GM19372 (cell line): ENCODE measurements around the gene TMEM209.
A peak's percentile ranks its signal among the peaks of the same experiment; 100 is the strongest.
"Not testable (repeated sequence)": the region's sequence is repeated elsewhere in the genome, so short reads cannot be mapped to it uniquely, and the experiment has no call there.

Source experiments
- ATAC-seq: cut with Tn5 transposase; IDR thresholded peaks from one replicate; pipeline ENCODE4 v1.9.1; 2021; ENCODE audit warnings: mild to moderate bottlenecking, low read depth, moderate library complexity; ENCODE audit not compliant: unreplicated experiment

TMEM209 gene

DNA sequence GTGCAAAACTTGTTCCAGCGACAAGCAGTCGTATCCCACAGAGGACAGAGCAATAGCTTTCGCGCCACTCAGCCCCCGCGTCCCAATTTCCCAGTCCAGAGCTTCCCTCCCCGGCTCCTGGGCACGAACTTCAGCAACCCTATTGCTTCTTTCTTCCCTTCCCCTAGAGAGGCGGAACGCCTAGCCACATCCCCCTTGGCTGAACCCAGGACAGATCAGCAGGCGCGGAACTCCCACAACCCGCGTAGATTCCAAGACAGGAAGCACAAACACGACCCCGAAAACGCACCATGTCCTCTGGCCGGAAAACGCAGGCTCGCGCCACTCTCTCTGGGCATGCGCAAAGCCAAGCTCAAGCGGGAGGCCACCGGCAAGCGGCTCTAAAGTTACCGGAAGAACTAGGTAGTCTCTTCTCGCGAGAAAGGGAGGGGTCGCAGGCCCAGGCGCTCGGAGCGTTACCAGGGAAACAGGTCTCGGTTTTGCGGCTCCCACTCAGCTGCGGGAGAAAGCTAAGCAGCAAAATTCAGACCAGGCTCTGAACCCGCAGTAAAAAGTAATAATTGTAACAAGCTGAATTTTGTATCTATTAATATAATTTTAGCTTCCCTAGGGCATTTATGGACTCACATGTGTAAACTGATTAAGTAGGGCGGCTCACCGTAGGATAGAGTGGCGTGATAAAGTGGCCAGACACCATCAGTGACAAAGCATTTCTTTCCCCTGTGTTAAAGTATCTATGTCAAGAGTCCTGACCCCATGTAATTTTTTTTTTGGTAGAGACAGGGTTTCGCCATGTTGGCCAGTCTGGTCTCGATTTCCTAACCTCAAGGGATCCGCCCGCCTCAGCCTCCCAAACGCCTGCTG, at the start of gene TMEM209:
Gene TMEM209 (minus strand): TSS at position 323 of the 864 bp plus-strand sequence. CDS start 31 bp downstream, at position 292.
- peak; percentile 96 for ATAC-seq

DNA sequence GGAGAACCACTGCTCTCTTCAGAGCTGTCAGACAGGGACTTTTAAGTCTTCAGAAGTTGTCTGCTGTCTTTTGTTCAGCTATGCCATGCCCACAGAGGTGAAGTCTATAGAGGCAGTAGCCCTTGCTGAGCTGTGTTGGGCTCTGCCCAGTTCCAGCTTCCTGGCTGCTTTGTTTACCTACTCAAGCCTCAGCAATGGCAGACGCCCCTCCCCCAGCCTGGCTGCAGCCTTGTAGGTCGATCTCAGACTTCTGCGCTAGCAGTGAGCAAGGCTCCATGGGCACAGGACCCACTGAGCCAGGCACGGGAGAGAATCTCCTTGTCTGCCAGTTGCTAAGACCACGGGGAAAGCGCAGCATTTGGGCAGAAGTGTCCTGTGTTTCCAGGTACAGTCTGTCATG, 49.3 kb upstream of the TMEM209 start:
- ATAC-seq: no peak

DNA sequence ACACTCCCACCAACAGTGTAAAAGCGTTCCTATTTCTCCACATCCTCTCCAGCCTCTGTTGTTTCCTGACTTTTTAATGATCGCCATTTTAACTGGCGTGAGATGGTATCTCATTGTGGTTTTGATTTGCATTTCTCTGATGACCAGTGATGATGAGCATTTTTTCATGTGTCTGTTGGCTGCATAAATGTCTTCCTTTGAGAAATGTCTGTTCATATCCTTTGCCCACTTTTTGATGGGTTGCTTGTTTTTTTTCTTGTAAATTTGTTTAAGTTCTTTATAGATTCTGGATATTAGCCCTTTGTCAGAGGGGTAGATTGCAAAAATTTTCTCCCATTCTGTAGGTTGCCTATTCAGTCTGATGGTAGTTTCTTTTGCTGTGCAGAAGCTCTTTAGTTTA, 44.4 kb upstream of the TMEM209 start:
- not testable (repeated sequence) for ATAC-seq

DNA sequence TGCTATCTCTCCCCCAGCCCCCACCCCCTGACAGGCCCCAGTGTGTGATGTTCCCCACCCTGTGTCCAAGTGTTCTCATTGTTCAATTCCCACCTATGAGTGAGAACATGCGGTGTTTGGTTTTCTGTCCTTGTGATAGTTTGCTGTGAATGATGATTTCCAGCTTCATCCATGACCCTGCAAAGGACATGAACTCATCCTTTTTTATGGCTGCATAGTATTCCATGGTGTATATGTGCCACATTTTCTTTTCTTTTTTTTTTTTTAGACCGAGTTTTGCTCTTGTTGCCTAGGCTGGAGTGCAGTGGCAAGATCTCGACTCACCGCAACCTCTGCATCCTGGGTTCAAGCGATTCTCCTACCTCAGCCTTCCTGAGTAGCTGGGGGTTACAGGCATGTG, 43.6 kb upstream of the TMEM209 start:
- not testable (repeated sequence) for ATAC-seq

DNA sequence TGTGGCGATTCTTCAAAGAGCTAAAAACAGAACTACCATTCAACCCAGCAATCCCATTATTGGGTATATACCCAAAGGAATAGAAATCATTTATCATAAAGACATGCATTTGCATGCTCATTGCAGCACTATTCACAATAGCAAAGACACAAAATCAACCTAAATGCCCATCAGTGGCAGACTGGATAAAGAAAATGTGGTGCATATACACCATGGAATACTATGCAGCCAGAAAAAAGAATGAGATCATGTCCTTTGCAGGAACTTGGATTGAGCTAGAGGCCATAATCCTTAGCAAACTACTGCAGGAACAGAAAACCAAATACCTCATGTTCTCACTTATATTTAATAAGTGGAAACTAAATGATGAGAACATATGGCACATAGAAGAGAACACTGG, 41.3 kb upstream of the TMEM209 start:
- ATAC-seq: not testable (repeated sequence)

DNA sequence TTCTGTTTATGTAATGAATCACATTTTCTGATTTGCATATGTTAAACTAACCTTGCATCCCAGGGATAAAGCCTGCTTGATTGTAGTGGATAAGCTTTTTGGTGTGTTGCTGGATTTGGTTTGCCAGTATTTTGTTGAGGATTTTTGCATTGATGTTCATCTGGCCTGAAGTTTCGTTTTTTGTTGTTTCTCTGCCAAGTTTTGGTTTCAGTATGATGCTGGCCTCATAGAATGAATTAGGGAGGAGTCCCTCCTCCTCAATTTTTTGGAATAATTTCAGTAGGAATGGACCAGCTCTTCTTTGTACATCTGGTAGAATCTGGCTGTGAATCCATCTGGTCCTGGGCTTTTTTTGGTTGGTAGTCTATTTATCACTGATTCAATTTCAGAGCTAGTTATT, 38.3 kb upstream of the TMEM209 start:
- ATAC-seq: not testable (repeated sequence)

DNA sequence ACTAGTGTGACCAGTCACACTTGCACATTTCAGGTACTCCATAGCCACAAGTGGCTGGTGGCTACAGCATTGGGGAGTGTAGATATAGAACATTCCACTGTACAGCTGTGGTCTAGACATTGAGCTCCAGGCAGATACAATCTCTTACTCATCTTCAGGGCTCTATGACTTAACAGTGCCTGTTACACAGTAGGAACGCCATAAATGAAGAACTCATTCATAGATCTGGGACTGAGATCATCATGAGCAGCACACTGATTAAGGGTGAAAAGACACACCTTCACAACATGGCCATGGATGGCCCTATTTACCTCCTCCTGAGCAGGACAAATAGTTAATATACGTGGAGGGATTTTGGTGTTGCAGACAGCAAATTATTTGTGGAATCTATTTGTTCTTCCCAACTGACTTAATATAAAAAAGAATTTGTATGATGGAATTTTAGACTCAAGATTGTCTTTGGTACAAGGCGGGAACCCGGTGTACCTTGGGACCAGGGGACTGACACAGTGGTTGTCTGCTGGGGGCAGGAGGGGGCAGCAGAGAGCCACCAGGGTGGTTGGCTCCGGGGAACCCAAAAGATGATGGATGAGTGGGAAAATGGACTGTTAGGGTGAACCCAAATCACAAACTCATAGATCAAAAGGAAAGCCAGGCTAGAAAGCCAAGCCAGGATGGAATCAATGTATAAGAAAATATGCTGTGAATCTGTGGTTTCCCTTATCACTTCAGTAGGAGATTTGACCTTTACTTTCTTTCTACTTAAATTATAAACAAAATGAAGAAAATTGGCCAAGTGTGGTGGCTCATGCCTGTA, 37.2 kb upstream of the TMEM209 start:
- no peak for ATAC-seq

DNA sequence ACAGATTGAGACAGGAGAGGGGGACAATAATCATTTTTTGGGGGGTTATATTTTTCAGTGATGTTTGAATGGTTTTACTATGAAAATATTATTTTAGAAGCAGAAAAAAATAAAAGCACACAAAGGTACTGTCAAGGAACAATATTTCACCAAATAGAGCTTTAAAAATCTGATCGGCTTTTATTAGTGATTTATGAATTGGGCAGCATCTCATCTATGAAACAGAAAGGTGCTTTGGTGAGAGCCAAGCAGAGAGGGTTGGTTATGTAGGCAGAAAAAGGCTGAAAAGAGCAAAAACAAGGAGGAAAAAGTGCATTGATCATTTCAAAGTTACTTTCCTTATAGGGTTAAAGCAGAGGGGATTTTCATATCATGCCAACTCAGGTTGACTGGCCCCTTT, 35.0 kb upstream of the TMEM209 start:
- no peak for ATAC-seq

DNA sequence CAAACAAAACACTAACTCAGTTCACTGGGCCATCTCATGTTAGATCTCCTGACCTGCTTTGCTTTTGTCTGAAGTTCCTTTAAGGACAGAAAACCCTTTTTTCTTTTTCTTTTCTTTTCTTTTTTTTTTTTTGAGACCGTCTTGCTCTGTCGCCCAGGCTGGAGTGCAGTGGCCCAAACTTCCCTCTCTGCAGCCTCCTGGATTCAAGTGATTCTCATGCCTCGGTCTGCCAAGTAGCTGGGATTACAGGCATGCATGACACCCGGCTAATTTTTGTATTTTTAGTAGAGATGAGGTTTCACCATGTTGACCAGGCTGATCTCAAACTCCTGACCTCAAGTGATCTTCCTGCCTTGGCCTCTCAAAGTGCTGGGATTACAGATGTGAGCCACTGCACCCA, 31.2 kb upstream of the TMEM209 start:
- ATAC-seq: not testable (repeated sequence)

DNA sequence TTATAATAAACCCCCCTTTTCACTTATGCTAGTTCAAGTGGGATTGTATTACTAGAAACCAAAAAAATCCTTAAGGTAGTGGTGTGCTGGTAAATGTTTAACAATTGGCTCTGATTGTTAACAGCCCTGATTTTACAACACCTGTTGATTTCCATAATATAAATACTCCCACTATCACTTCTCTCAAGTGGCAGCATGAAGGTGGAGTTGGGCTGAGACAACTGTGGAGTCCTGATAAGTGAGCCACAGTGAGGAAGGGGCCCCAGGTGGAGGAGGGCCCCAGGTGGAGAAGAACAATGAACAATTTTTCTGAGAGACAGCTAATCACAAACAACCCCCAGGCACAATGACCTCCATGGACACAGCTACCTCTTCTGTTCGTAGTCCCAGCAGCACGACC, 28.9 kb upstream of the TMEM209 start:
- ATAC-seq: no peak

DNA sequence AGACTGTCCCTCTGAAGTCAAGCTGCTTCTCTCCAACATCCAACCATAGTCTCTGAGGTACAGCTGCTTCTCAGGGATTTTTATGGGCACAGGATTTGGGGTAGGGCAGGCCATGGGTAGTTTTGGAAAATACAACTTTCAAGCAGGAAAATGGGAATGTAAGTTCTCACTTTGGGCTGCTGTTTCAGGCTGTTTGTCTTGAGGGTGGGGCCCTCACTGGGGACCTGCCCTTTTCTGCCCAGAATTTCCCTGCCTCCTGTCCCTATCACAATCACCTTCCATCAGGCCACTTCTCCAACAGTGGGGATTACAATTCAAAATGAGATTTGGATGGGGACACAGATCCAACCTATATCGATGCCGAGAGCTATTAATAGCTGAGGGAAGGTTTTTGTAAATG, 27.0 kb upstream of the TMEM209 start:
- no peak for ATAC-seq

DNA sequence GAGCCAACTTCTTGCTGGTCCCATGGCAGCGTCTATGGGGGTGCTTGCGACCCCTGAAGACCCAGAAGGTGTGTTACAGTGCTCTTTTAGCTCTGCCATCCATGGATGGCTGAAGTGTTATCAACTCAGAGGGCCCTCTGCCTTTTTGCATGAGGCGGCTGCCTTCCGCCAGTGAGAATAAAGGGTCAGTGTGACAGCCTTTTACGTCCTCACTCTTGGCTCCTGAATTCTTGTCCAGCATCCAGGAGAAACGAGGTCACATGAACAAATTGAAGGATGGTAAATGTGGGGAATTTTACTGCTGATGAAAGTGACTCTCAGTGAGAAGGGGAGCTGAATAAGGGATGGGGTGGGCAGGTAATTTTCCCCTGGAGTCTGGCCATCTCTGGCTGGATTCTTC, 26.6 kb upstream of the TMEM209 start:
- ATAC-seq: no peak

DNA sequence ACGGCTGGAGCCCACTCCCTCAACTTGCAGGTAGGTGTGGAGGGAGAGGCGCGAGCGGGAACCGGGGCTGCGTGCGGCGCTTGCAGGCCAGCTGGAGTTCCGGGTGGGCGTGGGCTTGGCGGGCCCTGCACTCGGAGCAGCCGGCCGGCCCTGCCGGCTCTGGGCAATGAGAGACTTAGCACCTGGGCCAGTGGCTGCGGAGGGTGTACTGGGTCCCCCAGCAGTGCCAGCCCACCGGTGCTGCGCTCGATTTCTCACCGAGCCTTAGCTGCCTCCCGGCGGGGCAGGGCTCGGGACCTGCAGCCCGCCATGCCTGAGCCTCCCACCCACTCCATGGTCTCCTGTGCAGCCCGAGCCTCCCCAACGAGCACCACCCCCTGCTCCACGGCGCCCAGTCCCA, 24.8 kb upstream of the TMEM209 start:
- ATAC-seq: not testable (repeated sequence)

DNA sequence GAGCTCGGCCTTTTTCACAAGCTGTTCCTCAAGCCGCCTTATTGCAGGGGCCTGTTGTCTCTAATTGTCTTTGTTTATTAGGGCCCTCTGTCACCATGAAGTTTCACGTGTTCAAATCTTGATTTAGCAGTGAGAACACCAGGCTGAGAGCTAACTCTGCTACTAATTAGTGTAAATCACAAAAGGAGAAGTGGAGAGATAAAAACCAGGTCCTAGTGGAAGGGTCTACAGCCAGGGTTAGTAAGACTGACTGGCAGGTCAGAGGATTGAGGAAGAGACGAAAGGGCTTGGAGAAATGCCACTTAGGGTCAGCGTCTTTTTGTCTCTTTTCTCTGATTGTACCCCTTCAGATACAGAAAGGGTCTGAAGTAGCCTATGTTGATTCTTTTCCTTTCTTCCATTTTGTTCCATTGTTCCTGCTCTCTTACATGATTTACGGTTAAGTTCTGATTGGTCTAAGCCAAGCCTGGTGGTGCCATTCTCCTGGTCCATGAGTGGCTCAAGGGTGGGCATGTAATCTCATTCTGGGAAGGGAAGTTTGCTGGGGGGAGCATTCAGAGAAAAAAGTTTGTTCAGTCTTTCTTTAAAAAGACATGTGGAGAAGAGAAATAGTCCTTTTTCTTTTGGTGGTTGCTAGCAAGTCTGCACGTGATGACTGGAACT, 23.8 kb upstream of the TMEM209 start:
- ATAC-seq: no peak

DNA sequence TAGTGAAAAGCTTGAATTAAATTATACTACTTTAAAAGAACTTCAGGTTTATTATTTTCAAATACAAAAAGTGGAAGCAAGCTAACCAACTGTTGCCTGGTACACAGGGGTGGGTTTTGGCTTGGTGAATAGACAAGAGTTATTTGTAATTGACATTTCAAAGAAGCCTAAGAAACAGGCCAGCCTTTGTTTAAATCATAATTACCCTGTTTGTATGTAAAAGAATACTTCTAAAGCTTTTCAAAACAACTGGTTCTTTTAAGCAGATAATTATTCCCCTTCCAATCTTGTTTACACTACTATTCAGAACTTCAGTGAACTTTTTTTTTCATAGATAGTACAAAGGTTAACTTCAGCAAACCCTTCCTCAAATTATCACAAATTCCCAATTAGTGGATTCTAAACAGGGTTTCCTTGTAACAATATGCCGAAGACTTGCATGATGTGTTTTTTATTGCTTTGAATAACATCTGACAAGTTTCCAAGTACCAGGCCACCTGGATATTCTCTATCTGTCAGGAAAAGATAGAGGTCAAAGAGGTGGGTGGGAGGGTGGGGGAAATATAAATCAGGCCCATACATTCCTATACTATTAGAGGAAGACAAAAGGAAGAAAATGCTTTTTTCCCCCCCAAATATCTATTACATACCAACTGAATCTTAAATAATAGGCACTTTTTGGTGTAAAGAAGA, 22.8 kb upstream of the TMEM209 start:
- ATAC-seq: no peak

DNA sequence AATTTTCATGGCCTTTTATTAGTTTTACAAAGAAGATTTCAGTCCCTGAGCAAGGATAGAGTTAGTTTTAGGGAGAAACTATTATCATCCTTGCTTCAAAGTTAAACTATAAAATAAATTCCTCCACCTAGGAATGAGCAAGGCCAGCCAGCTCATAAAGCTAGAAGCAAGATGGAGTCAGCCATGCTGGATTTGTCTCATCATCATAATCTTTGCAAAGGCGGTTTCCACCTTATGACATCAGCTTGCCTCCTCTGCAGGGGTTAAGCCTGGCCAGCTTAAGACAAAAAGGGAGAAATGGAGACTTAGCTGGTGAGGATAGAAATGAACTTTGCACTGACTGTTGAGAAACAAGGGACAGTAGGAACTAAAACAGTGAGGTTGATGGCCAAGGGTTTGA, 21.1 kb upstream of the TMEM209 start:
- ATAC-seq: no peak

DNA sequence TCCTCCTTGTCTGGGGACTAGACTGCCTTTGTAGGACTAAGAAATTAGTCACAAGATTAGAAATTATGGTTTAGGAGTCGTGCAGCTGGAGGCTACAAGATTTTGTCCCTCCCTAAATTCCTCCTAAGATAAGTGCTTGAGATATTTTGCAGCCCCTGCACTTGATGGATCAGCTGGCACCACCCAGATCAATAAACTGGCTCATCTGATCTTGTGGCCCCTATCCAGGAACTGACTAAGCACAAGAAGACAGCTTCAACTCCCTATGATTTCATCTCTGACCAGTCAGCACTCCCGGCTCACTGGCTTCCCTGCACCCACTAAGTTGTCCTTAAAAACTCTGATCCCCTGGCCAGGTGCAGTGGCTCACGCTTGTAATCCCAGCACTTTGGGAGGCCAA, 19.7 kb upstream of the TMEM209 start:
- not testable (repeated sequence) for ATAC-seq

DNA sequence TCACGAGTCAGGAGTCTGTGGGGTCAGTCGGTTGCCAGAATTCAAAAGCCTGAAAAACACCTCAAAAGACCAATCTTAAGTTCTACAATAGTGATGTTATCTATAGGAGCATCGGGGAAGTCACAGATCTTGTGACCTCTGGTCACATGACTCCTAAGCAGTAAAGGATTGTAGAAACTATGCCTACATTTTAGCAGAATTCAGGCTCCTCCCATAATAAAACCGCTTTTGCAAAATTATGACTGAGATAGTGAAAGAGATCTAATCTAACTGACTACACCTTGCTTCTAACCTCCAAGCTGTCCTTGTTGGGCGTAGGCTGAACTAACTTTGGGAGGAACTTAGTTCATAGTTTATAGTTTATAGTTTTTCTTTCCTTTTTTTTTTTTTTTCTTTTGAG, 19.0 kb upstream of the TMEM209 start:
- ATAC-seq: no peak

DNA sequence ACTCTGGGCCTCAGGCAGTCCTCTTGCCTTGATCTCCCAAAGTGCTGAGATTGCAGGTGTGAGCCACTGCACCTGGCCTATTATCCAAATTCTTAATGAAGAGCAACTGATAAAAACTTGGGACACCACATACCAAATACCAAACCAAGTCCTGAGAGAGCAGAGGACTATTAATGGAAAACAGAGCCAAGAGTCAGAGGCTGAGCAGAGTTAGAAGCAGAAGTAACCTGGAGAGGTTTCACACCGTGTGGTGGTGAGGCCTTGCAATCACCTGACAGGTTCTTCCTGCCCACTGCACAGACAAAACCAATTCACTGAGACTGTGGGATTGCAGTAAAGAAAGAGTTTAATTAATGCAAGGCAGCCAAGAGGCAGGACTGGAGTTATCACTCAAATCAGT, 18.4 kb upstream of the TMEM209 start:
- ATAC-seq: no peak

DNA sequence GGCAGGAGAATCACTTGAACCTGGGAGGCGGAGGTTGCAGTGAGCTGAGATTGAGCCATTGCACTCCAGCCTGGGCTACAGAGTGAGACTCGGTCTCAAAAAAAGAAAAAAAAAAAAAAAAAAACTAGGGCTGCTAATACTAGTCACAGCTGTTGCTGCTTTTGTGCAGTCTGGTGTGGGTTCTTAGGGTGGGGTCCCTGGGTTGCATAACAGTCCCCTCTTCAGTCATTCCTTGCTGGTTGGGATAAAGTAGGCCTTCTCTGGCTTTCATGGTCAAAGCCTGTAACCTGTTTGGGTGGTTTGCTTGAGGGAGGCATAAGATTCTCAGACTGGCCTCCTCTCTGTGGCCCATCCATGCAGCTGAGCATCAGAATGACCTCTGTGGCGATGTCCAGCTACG, 16.5 kb upstream of the TMEM209 start:
- ATAC-seq: no peak

DNA sequence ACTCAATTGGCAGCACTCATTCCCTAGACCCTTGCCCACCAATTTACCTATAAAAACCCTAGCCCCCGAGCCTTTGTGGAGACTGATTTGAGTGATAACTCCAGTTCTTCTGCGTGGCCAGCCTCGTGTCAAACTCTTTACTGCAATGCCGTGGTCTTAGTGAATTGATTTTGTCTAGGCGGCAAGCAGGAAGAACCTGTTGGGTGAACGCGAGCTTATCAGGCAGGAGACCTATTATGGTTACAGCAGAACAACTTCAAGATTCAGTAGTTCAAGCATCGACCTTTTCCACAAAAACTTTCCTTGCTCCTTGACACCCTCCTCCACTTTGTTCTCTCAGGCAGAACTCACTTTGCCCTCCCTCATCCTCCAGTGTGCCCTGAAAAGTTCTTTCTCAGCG, 14.7 kb upstream of the TMEM209 start:
- ATAC-seq: no peak
